NCI-H2227 (cell line): Measurements from ENCODE around the gene PCDHGC4.

Experiments used
- DNase-seq: peaks from one replicate; lab custom pipeline; 2025; ENCODE audit not compliant: unreplicated experiment; lab: John Stamatoyannopoulos, UW

Gene PCDHGC4

GRCh38 chr5:141528291-141528984 lies 43.6 kb downstream of the PCDHGC4 start:
- no peak for DNase-seq

- DNase-seq, result no peak
Measured at GRCh38 chr5:141529002-141529401, 44.2 kb downstream of the PCDHGC4 start.

- no peak for DNase-seq
Measured at GRCh38 chr5:141529873-141530272, 45.0 kb downstream of the PCDHGC4 start.

GRCh38 chr5:141532726-141533125 lies 47.9 kb downstream of the PCDHGC4 start:
- no peak for DNase-seq

- DNase-seq, result no peak
Measured at GRCh38 chr5:141533897-141534296, 49.1 kb downstream of the PCDHGC4 start.

GRCh38 chr5:141534492-141535213 lies 49.8 kb downstream of the PCDHGC4 start:
- DNase-seq, result no peak
